Calu3 (cell line): ENCODE results near the gene MXRA8. TPM values are rescaled to one million over a fixed set of nuclear protein-coding genes. Genes with fewer than 3 reads are reported as not detected.

Source experiments
- BruUV-seq: library from RNA; stranded (reverse); fragments of 400-500 nt; replicated peaks from 2 replicates; lab custom pipeline; 2021; lab: Mats Ljungman, UMichigan
- CTCF ChIA-PET: fragments of 300-600 bp; sonication (Branson Sonifier 250); formaldehyde crosslinking; loops from one replicate; lab custom pipeline; 2022; ENCODE audit warnings: antibody characterized with exemption; lab: Charles Lee
- DNase-seq: peaks from one replicate; pipeline ENCODE4 v3.0.0; 2022
- H3K27ac Mint-ChIP-seq: one replicate; pipeline ENCODE4 v1.8.0; 2022; ENCODE audit warnings: mixed read lengths; ENCODE audit not compliant: unreplicated experiment
- H3K27me3 Mint-ChIP-seq: one replicate; pipeline ENCODE4 v1.8.0; 2022; ENCODE audit warnings: mixed read lengths; ENCODE audit not compliant: unreplicated experiment
- H3K36me3 Mint-ChIP-seq: one replicate; pipeline ENCODE4 v1.8.0; 2022; ENCODE audit warnings: mild to moderate bottlenecking, moderate library complexity, mixed read lengths; ENCODE audit not compliant: insufficient read depth, unreplicated experiment
- H3K4me1 Mint-ChIP-seq: one replicate; pipeline ENCODE4 v1.8.0; 2022; ENCODE audit warnings: mild to moderate bottlenecking, low read depth, mixed read lengths; ENCODE audit not compliant: unreplicated experiment
- H3K4me3 Mint-ChIP-seq: one replicate; pipeline ENCODE4 v1.8.0; 2022; ENCODE audit warnings: mild to moderate bottlenecking, low read depth, moderate library complexity, mixed read lengths; ENCODE audit not compliant: unreplicated experiment
- H3K9me3 Mint-ChIP-seq: one replicate; pipeline ENCODE4 v1.8.0; 2022; ENCODE audit warnings: low read depth, mixed read lengths; ENCODE audit not compliant: unreplicated experiment
- CTCF ChIP-seq: fragments of 200-600 bp; IDR thresholded peaks from one replicate; pipeline ENCODE4 v1.8.0; 2022; ENCODE audit warnings: antibody characterized with exemption; ENCODE audit not compliant: unreplicated experiment
- intact Hi-C: fragments of 100-400 bp; cut with micrococcal nuclease; formaldehyde crosslinking; loops from one replicate; pipeline ENCODE4 v1.10.0; 2022; ENCODE audit not compliant: unreplicated experiment
- total RNA-seq: library from RNA; stranded (reverse); gene quantifications from 2 replicates; pipeline ENCODE4 v1.2.3, GENCODE V29; 2022

Gene MXRA8
- total RNA-seq, 1 experiment from 2014 or later: not detected

- Mint-ChIP-seq H3K27ac (no peak overlapping the region), H3K4me1 (no peaks in the 10 kb centered on the region), H3K4me3 (no peak overlapping the region), H3K9me3 (no peaks in the 10 kb centered on the region), H3K36me3 (peaks cover 75% of the 10 kb centered on the region), H3K27me3 (no peaks in the 10 kb centered on the region)
- DNase-seq: no peak
- no TSS peak for BruUV-seq
- intact Hi-C loops: no loop called here
- CTCF ChIA-PET: no interaction called here
- TF ChIP-seq CTCF: no peak
These were observed 27.8 kb downstream of the MXRA8 start for GRCh38 chr1:1330366-1331067.

DNA sequence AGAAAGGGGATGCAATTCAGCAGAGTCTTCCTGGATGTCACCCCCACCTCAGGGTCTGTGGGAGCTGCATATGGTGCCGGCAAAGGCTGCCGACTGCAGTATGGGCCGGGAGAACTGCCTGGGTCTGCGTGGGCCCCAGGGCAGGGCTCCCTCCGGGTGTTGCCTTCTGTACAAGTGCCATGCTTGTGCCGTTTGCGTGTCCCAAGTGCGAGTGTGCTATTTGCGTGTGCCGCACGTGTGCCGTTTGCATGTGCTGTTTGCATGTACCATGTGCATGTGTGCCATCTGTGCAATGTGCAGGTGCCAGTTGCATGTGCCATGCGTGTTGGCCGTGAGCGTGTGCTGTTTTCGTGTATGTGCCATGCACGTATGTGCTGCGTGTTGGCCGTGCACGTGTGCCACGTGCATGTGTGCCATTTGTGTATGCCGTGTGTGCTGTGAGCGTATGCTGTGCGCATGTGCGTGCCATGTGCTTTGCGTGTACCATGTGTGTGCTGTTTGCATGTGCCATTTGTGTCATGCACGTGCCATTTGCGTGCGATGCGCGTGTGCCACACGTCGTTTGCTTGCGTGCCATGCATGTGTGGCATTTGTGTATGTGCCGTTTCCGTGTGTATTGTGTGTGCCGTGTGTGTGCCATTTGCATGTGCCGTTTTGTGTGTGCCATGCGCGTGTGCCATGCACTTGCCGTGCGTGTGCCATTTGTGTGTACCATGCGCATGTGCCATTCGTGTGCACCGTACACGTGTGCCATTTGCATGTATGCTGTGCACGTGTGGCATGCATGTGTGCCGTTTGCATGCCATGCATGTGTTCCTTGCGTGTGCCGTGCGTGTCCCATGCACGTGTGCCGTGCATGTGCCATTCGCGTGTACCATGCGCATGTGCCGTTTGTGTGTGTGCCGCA lies 28.8 kb downstream of the MXRA8 start:
- H3K36me3 Mint-ChIP-seq: peaks cover 84% of the 10 kb centered on the region
- intact Hi-C loops: no loop called here
- CTCF ChIA-PET: no interaction called here
- DNase-seq: no peak
- no peaks in the 10 kb centered on the region for H3K27me3 Mint-ChIP-seq
- no peak for TF ChIP-seq CTCF
- no TSS peak for BruUV-seq
- H3K4me1 Mint-ChIP-seq: no peaks in the 10 kb centered on the region
- H3K4me3 Mint-ChIP-seq: no peak overlapping the region
- no peaks in the 10 kb centered on the region for H3K9me3 Mint-ChIP-seq
- peak overlapping the region; percentile 67 for H3K27ac Mint-ChIP-seq

- Mint-ChIP-seq H3K9me3 (no peaks in the 10 kb centered on the region), H3K36me3 (peaks cover 84% of the 10 kb centered on the region), H3K27me3 (no peaks in the 10 kb centered on the region), H3K4me3 (no peak overlapping the region), H3K27ac (no peak overlapping the region), H3K4me1 (peaks cover 7% of the 10 kb centered on the region)
- no peak for DNase-seq
- BruUV-seq: no TSS peak
- CTCF ChIA-PET: no interaction called here
- TF ChIP-seq CTCF: no peak
- intact Hi-C loops: no loop called here
These were observed 30.1 kb downstream of the MXRA8 start for GRCh38 chr1:1328254-1328653.

DNA sequence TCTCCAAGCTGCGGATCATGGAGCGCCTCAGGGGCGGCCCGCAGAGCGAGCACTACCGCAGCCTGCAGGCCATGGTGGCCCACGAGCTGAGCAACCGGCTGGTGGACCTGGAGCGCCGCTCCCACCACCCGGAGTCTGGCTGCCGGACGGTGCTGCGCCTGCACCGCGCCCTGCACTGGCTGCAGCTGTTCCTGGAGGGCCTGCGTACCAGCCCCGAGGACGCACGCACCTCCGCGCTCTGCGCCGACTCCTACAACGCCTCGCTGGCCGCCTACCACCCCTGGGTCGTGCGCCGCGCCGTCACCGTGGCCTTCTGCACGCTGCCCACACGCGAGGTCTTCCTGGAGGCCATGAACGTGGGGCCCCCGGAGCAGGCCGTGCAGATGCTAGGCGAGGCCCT lies 31.1 kb downstream of the MXRA8 start:
- no peak for DNase-seq
- CTCF ChIA-PET: interaction anchor here (0.6 kb wide), 1 partner anchor 48 kb away, joined by 3 read pairs; no protein-coding TSS in a partner anchor
- intact Hi-C loops: no loop called here
- peaks cover 82% of the 10 kb centered on the region for H3K36me3 Mint-ChIP-seq
- no peak for TF ChIP-seq CTCF
- peaks cover 17% of the 10 kb centered on the region for H3K4me1 Mint-ChIP-seq
- H3K9me3 Mint-ChIP-seq: no peaks in the 10 kb centered on the region
- no peak overlapping the region for H3K27ac Mint-ChIP-seq
- no peaks in the 10 kb centered on the region for H3K27me3 Mint-ChIP-seq
- no peak overlapping the region for H3K4me3 Mint-ChIP-seq
- no TSS peak for BruUV-seq
